ENCODE measurements around the gene RCOR1. TPM values are rescaled to one million over a fixed set of nuclear protein-coding genes. Genes with fewer than 3 reads are reported as not detected.
A peak's percentile ranks its signal among the peaks of the same experiment; 100 is the strongest.
"Not testable (repeated sequence)": the region's sequence is repeated elsewhere in the genome, so short reads cannot be mapped to it uniquely, and the experiment has no call there.

RCOR1 gene
- total RNA-seq, 1 experiment from 2014 or later, result 21.9 TPM

- Histone ChIP-seq H3K4me1 (replicated peaks) (peaks cover 9% of the 10 kb centered on the region), H3K36me3 (peaks cover 12% of the 10 kb centered on the region; the same call in 1 of the 2 replicates), H3K4me3 (no peak overlapping the region), H3K27ac (no peak overlapping the region), H3K9me3 (replicated peaks) (no peaks in the 10 kb centered on the region), H3K27me3 (replicated peaks) (no peaks in the 10 kb centered on the region)
- DNase-seq (ENCODE audit: low read depth in 1 of 2, low spot score in 2 of 2), result no peak
Observed at GRCh38 chr14:102616799-102617198, 24.4 kb downstream of the RCOR1 start.

GRCh38 chr14:102619012-102619411 is 26.6 kb downstream of the RCOR1 start:
- H3K4me1 ChIP-seq (replicated peaks); H3K9me3 ChIP-seq (replicated peaks); DNase-seq (ENCODE audit: low read depth in 1 of 2, low spot score in 2 of 2); H3K27ac ChIP-seq; H3K27me3 ChIP-seq (replicated peaks); H3K4me3 ChIP-seq: not testable (repeated sequence)
- H3K36me3 ChIP-seq, result peaks cover 15% of the 10 kb centered on the region; the same call in 1 of the 2 replicates

GRCh38 chr14:102620413-102620812 is 28.0 kb downstream of the RCOR1 start:
- DNase-seq (ENCODE audit: low read depth in 1 of 2, low spot score in 2 of 2), result peak; percentile 77 to 82
- H3K27ac ChIP-seq, result peak overlapping the region; percentile 70
- no peaks in the 10 kb centered on the region for H3K27me3 ChIP-seq (replicated peaks)
- H3K4me3 ChIP-seq, result peak overlapping the region; percentile 12
- no peaks in the 10 kb centered on the region for H3K9me3 ChIP-seq (replicated peaks)
- peaks cover 15% of the 10 kb centered on the region for H3K36me3 ChIP-seq
- peaks cover 9% of the 10 kb centered on the region for H3K4me1 ChIP-seq (replicated peaks)

- Histone ChIP-seq H3K36me3 (peaks cover 14% of the 10 kb centered on the region), H3K4me3 (no peak overlapping the region), H3K4me1 (replicated peaks) (peaks cover 9% of the 10 kb centered on the region), H3K9me3 (replicated peaks) (no peaks in the 10 kb centered on the region), H3K27ac (no peak overlapping the region), H3K27me3 (replicated peaks) (no peaks in the 10 kb centered on the region)
- no peak for DNase-seq (ENCODE audit: low read depth in 1 of 2, low spot score in 2 of 2)
Observed at GRCh38 chr14:102622262-102622885, 29.9 kb downstream of the RCOR1 start.

- H3K36me3 ChIP-seq, result peaks cover 15% of the 10 kb centered on the region
- no peaks in the 10 kb centered on the region for H3K9me3 ChIP-seq (replicated peaks)
- H3K27me3 ChIP-seq (replicated peaks), result no peaks in the 10 kb centered on the region
- H3K27ac ChIP-seq, result no peak overlapping the region
- DNase-seq (ENCODE audit: low read depth in 1 of 2, low spot score in 2 of 2), result no peak
- peaks cover 7% of the 10 kb centered on the region for H3K4me1 ChIP-seq (replicated peaks)
- H3K4me3 ChIP-seq, result no peak overlapping the region
Observed at GRCh38 chr14:102624666-102625065, 32.2 kb downstream of the RCOR1 start.

GRCh38 chr14:102625564-102626296 is 33.3 kb downstream of the RCOR1 start:
- Histone ChIP-seq H3K4me1 (replicated peaks) (no peaks in the 10 kb centered on the region; the same call in 1 of the 2 replicates), H3K36me3 (peaks cover 16% of the 10 kb centered on the region), H3K27ac (no peak overlapping the region), H3K4me3 (no peak overlapping the region), H3K9me3 (replicated peaks) (no peaks in the 10 kb centered on the region), H3K27me3 (replicated peaks) (no peaks in the 10 kb centered on the region)
- DNase-seq (ENCODE audit: low read depth in 1 of 2, low spot score in 2 of 2), result no peak

- H3K4me3 ChIP-seq, result no peak overlapping the region
- no peak for DNase-seq (ENCODE audit: low read depth in 1 of 2, low spot score in 2 of 2)
- H3K27ac ChIP-seq, result no peak overlapping the region
- no peaks in the 10 kb centered on the region for H3K9me3 ChIP-seq (replicated peaks)
- no peaks in the 10 kb centered on the region for H3K4me1 ChIP-seq (replicated peaks)
- H3K27me3 ChIP-seq (replicated peaks), result no peaks in the 10 kb centered on the region
- peaks cover 14% of the 10 kb centered on the region for H3K36me3 ChIP-seq
Observed at GRCh38 chr14:102626530-102626929, 34.1 kb downstream of the RCOR1 start.

GRCh38 chr14:102629011-102629444 is 36.6 kb downstream of the RCOR1 start:
- Histone ChIP-seq H3K9me3 (replicated peaks) (no peaks in the 10 kb centered on the region), H3K36me3 (peaks cover 8% of the 10 kb centered on the region), H3K4me3 (no peak overlapping the region), H3K27ac (no peak overlapping the region), H3K27me3 (replicated peaks) (no peaks in the 10 kb centered on the region), H3K4me1 (replicated peaks) (no peaks in the 10 kb centered on the region)
- no peak for DNase-seq (ENCODE audit: low read depth in 1 of 2, low spot score in 2 of 2)

- no peak for DNase-seq (ENCODE audit: low read depth in 1 of 2, low spot score in 2 of 2)
Observed at GRCh38 chr14:102629808-102630350, 37.4 kb downstream of the RCOR1 start.

GRCh38 chr14:102630405-102630804 is 38.0 kb downstream of the RCOR1 start:
- Histone ChIP-seq H3K4me3 (no peak overlapping the region), H3K27ac (no peak overlapping the region), H3K27me3 (replicated peaks) (no peaks in the 10 kb centered on the region), H3K36me3 (peaks cover 8% of the 10 kb centered on the region), H3K9me3 (replicated peaks) (no peaks in the 10 kb centered on the region), H3K4me1 (replicated peaks) (no peaks in the 10 kb centered on the region)
- DNase-seq (ENCODE audit: low read depth in 1 of 2, low spot score in 2 of 2), result no peak

More at GRCh38 chr14:102629808-102630350, 37.4 kb downstream of the RCOR1 start:
- Histone ChIP-seq H3K36me3 (peaks cover 8% of the 10 kb centered on the region), H3K9me3 (replicated peaks) (no peaks in the 10 kb centered on the region), H3K4me3 (no peak overlapping the region), H3K27me3 (replicated peaks) (no peaks in the 10 kb centered on the region), H3K4me1 (replicated peaks) (no peaks in the 10 kb centered on the region), H3K27ac (no peak overlapping the region)

- H3K27ac ChIP-seq, result no peak overlapping the region
- H3K27me3 ChIP-seq (replicated peaks), result no peaks in the 10 kb centered on the region
- no peaks in the 10 kb centered on the region for H3K4me1 ChIP-seq (replicated peaks)
- DNase-seq (ENCODE audit: low read depth in 1 of 2, low spot score in 2 of 2), result no peak
- H3K36me3 ChIP-seq, result peaks cover 3% of the 10 kb centered on the region; the same call in 1 of the 2 replicates
- H3K4me3 ChIP-seq, result no peak overlapping the region
- no peaks in the 10 kb centered on the region for H3K9me3 ChIP-seq (replicated peaks)
Observed at GRCh38 chr14:102630881-102631280, 38.4 kb downstream of the RCOR1 start.

- Histone ChIP-seq H3K9me3 (replicated peaks) (no peaks in the 10 kb centered on the region), H3K27me3 (replicated peaks) (no peaks in the 10 kb centered on the region), H3K4me3 (no peak overlapping the region), H3K4me1 (replicated peaks) (no peaks in the 10 kb centered on the region), H3K36me3 (peaks cover 3% of the 10 kb centered on the region; the same call in 1 of the 2 replicates), H3K27ac (no peak overlapping the region)
- DNase-seq (ENCODE audit: low read depth in 1 of 2, low spot score in 2 of 2), result no peak
Observed at GRCh38 chr14:102633906-102634595, 41.6 kb downstream of the RCOR1 start.

- H3K27me3 ChIP-seq (replicated peaks); H3K4me1 ChIP-seq (replicated peaks); H3K27ac ChIP-seq; H3K9me3 ChIP-seq (replicated peaks); H3K36me3 ChIP-seq; DNase-seq (ENCODE audit: low read depth in 1 of 2, low spot score in 2 of 2); H3K4me3 ChIP-seq: not testable (repeated sequence)
Observed at GRCh38 chr14:102639611-102640010, 47.2 kb downstream of the RCOR1 start.
